H1 (cell line): ENCODE data around the gene CASS4. TPM values are rescaled to one million over a fixed set of nuclear protein-coding genes. Genes with fewer than 3 reads are reported as not detected.

Source experiments
- CTCF ChIA-PET: fragments of 300-600 bp; sonication (Branson Sonifier 250); formaldehyde crosslinking; loops from one replicate; lab custom pipeline; 2021; ENCODE audit not compliant: partially characterized antibody; lab: Charles Lee
- POLR2A ChIA-PET: fragments of 300-600 bp; sonication (Branson Sonifier 250); formaldehyde crosslinking; loops from one replicate; lab custom pipeline; 2021; ENCODE audit warnings: inconsistent platforms; ENCODE audit not compliant: partially characterized antibody; lab: Charles Lee
- DNase-seq, 2 experiments: peaks; one replicate each; pipeline versions ENCODE4 v3.0.0 to v3.0.0-alpha.2; 2010 to 2022; ENCODE audit warnings: low spot score in 2 of 2, low read depth in 1 of 2, mixed read lengths in 1 of 2
- FAIRE-seq: peaks from 2 replicates; lab custom pipeline; 2011; peaks lifted over from hg19 to GRCh38; lab: Jason Lieb, UNC
- H2AFZ ChIP-seq: 2 replicates; pipeline ENCODE4 v1.8.1; 2012; ENCODE audit warnings: low read length, inconsistent platforms
- H2AK5ac ChIP-seq: 2 replicates; pipeline ENCODE4 v1.6.1; 2013; ENCODE audit warnings: low read depth, low read length
- H2BK120ac ChIP-seq: replicated peaks from 2 replicates; pipeline ENCODE3; 2013; ENCODE audit warnings: low read depth, low read length, inconsistent platforms
- H2BK12ac ChIP-seq: 2 replicates; pipeline ENCODE4 v1.6.1; 2013; ENCODE audit warnings: low read depth, low read length
- H2BK15ac ChIP-seq: 2 replicates; pipeline ENCODE4 v1.6.1; 2013; ENCODE audit warnings: low read length
- H2BK20ac ChIP-seq: 2 replicates; pipeline ENCODE4 v1.6.1; 2013; ENCODE audit warnings: low read length
- H2BK5ac ChIP-seq: 2 replicates; pipeline ENCODE4 v1.6.1; 2013; ENCODE audit warnings: low read depth, low read length
- H3K14ac ChIP-seq: 2 replicates; pipeline ENCODE4 v1.6.1; 2013; ENCODE audit warnings: inconsistent platforms; ENCODE audit not compliant: insufficient read length
- H3K18ac ChIP-seq: 2 replicates; pipeline ENCODE4 v1.6.1; 2013; ENCODE audit warnings: low read length; ENCODE audit errors: extremely low read depth
- H3K23ac ChIP-seq: 2 replicates; pipeline ENCODE4 v1.6.1; 2013; ENCODE audit warnings: inconsistent platforms; ENCODE audit not compliant: insufficient read length
- H3K23me2 ChIP-seq: 2 replicates; pipeline ENCODE4 v1.6.1; 2013; ENCODE audit warnings: low read depth, low read length
- H3K27ac ChIP-seq: 2 replicates; pipeline ENCODE4 v1.6.1; 2011; ENCODE audit warnings: low read depth, low read length, inconsistent platforms
- H3K27me3 ChIP-seq, 4 experiments: replicated peaks in 1 of 4; 1 replicate in 1 of 4; 2 replicates in 3 of 4; pipeline versions ENCODE4 v1.6.1 to v1.8.1; 2011 to 2013; ENCODE audit warnings: low read length in 3 of 4, mild to moderate bottlenecking in 3 of 4, inconsistent platforms in 2 of 4, mixed read lengths in 2 of 4, moderate library complexity in 1 of 4; ENCODE audit not compliant: control insufficient read depth in 3 of 4, insufficient read depth in 3 of 4; ENCODE audit errors: extremely low read depth in 1 of 4
- H3K36me3 ChIP-seq, 4 experiments: 2 replicates each; pipeline versions ENCODE4 v1.6.1 to v1.8.1; 2011 to 2013; ENCODE audit warnings: mild to moderate bottlenecking in 4 of 4, low read length in 3 of 4, moderate library complexity in 2 of 4, control low read depth in 1 of 4, inconsistent platforms in 1 of 4; ENCODE audit not compliant: insufficient read depth in 4 of 4, control insufficient read depth in 2 of 4
- H3K4ac ChIP-seq: replicated peaks from 2 replicates; pipeline ENCODE3; 2013; ENCODE audit warnings: low read length, low read depth, mixed read lengths, inconsistent platforms; ENCODE audit not compliant: insufficient read length
- H3K4me1 ChIP-seq, 4 experiments: replicated peaks in 1 of 4; 1 replicate in 1 of 4; 2 replicates in 3 of 4; pipeline versions ENCODE4 v1.6.1 to v1.8.1; 2011 to 2013; ENCODE audit warnings: low read length in 3 of 4, inconsistent platforms in 2 of 4, mixed read lengths in 1 of 4; ENCODE audit not compliant: insufficient read depth in 4 of 4, control insufficient read depth in 3 of 4
- H3K4me2 ChIP-seq, 2 experiments: 2 replicates each; pipeline versions ENCODE4 v1.6.1 to v1.8.1; 2011 to 2013; ENCODE audit warnings: low read depth in 2 of 2, low read length in 2 of 2, control low read depth in 1 of 2, inconsistent platforms in 1 of 2, mild to moderate bottlenecking in 1 of 2; ENCODE audit not compliant: insufficient read depth in 1 of 2
- H3K4me3 ChIP-seq, 4 experiments: fragments of 200-600, 300-600 bp in 1 of 4; sonication (generic), shearing (Covaris generic), sonication (Bioruptor Twin) in 1 of 4; 2 replicates each; pipeline versions ENCODE4 v1.5.1 to v1.8.1; 2011 to 2016; ENCODE audit warnings: low read length in 4 of 4, low read depth in 3 of 4, control low read depth in 2 of 4, inconsistent platforms in 2 of 4, mild to moderate bottlenecking in 2 of 4, mixed read lengths in 1 of 4, moderate library complexity in 1 of 4; ENCODE audit not compliant: insufficient read depth in 2 of 4; ENCODE audit errors: extremely low read depth in 1 of 4
- H3K56ac ChIP-seq: replicated peaks from 2 replicates; pipeline ENCODE3; 2013; ENCODE audit warnings: low read depth, mild to moderate bottlenecking, mixed read lengths, low read length, inconsistent platforms; ENCODE audit not compliant: insufficient read length
- H3K79me1 ChIP-seq: 2 replicates; pipeline ENCODE4 v1.6.1; 2013; ENCODE audit warnings: low read depth, low read length, control low read depth
- H3K79me2 ChIP-seq, 2 experiments: 2 replicates each; pipeline versions ENCODE4 v1.6.1 to v1.8.1; 2012 to 2013; ENCODE audit warnings: low read length in 2 of 2, mild to moderate bottlenecking in 2 of 2, inconsistent platforms in 1 of 2; ENCODE audit not compliant: insufficient read depth in 2 of 2, control insufficient read depth in 1 of 2
- H3K9ac ChIP-seq, 4 experiments: replicated peaks in 1 of 4; 1 replicate in 1 of 4; 2 replicates in 3 of 4; pipeline versions ENCODE4 v1.6.1 to v1.8.1; 2011 to 2013; ENCODE audit warnings: low read depth in 3 of 4, low read length in 3 of 4, control low read depth in 2 of 4, mild to moderate bottlenecking in 2 of 4, moderate library complexity in 2 of 4, inconsistent platforms in 1 of 4; ENCODE audit errors: extremely low read depth in 1 of 4
- H3K9me3 ChIP-seq, 2 experiments: 2 replicates each; pipeline versions ENCODE4 v1.6.1 to v1.8.1; 2012 to 2013; ENCODE audit warnings: mild to moderate bottlenecking in 2 of 2, moderate library complexity in 2 of 2, control low read depth in 1 of 2, inconsistent platforms in 1 of 2, low read depth in 1 of 2, low read length in 1 of 2, mixed read lengths in 1 of 2; ENCODE audit not compliant: insufficient read depth in 2 of 2
- H4K20me1 ChIP-seq, 2 experiments: replicated peaks in 1 of 2; 2 replicates each; pipeline versions ENCODE3 to v1.8.1; 2011 to 2013; ENCODE audit warnings: inconsistent platforms in 2 of 2, low read length in 2 of 2, mild to moderate bottlenecking in 1 of 2; ENCODE audit not compliant: insufficient read depth in 2 of 2, control insufficient read depth in 1 of 2
- H4K5ac ChIP-seq: 2 replicates; pipeline ENCODE4 v1.6.1; 2013; ENCODE audit warnings: low read length, low read depth, mixed read lengths, inconsistent platforms; ENCODE audit not compliant: insufficient read length
- H4K8ac ChIP-seq: 2 replicates; pipeline ENCODE4 v1.8.0; 2013; ENCODE audit warnings: mild to moderate bottlenecking, moderate library complexity, low read length, inconsistent platforms; ENCODE audit not compliant: insufficient read depth; ENCODE audit errors: extremely low read depth
- H4K91ac ChIP-seq: replicated peaks from 2 replicates; pipeline ENCODE3; 2013; ENCODE audit warnings: low read length, mixed read lengths, inconsistent platforms; ENCODE audit not compliant: insufficient read length
- ASH2L ChIP-seq: fragments of 200-600, 300-600 bp; sonication (generic); IDR thresholded peaks from one replicate; pipeline ENCODE4 v1.7.1; 2017; ENCODE audit warnings: low read length
- BCL11A ChIP-seq, 2 experiments: IDR thresholded peaks; one replicate each; pipeline ENCODE4 v1.6.1; 2011; ENCODE audit warnings: low read depth in 2 of 2, low read length in 2 of 2, mild to moderate bottlenecking in 2 of 2
- HDAC6 ChIP-seq: IDR thresholded peaks from one replicate; pipeline ENCODE4 v1.7.1; 2012; ENCODE audit warnings: low read depth, mild to moderate bottlenecking, inconsistent platforms, low read length, moderate library complexity
- KDM5A ChIP-seq: fragments of 200-600 bp; IDR thresholded peaks from 2 replicates; pipeline ENCODE4 v1.7.1; 2012; ENCODE audit warnings: mild to moderate bottlenecking, low read length, inconsistent platforms, mixed read lengths
- POU5F1 ChIP-seq: IDR thresholded peaks from 2 replicates; pipeline ENCODE4 v1.6.1; 2011; ENCODE audit warnings: low read depth, mild to moderate bottlenecking, low read length, moderate library complexity
- RBBP5 ChIP-seq: IDR thresholded peaks from 2 replicates; pipeline ENCODE4 v1.7.1; 2012; ENCODE audit warnings: low read depth, mild to moderate bottlenecking, inconsistent platforms, low read length, moderate library complexity, borderline replicate concordance
- RXRA ChIP-seq: IDR thresholded peaks from 2 replicates; pipeline ENCODE4 v1.6.1; 2011; ENCODE audit warnings: low read depth, mild to moderate bottlenecking, low read length, moderate library complexity; ENCODE audit not compliant: insufficient read depth
- SP2 ChIP-seq: IDR thresholded peaks from 2 replicates; pipeline ENCODE4 v1.6.1; 2012; ENCODE audit warnings: mild to moderate bottlenecking, low read length, inconsistent platforms
- SUZ12 ChIP-seq: fragments of 200-600 bp; sonication (generic); IDR thresholded peaks from 2 replicates; pipeline ENCODE4 v1.6.1; 2012; ENCODE audit warnings: mild to moderate bottlenecking, inconsistent platforms, low read length, moderate library complexity, mixed read lengths
- TAF7 ChIP-seq: optimal IDR thresholded peaks from 2 replicates; pipeline ENCODE3; 2011; ENCODE audit warnings: low read depth, mild to moderate bottlenecking, inconsistent platforms, low read length, moderate library complexity, borderline replicate concordance
- TBP ChIP-seq: IDR thresholded peaks from 2 replicates; pipeline ENCODE4 v1.6.1; 2011; ENCODE audit warnings: low read depth, low read length, improper control_type of control experiment
- TCF12 ChIP-seq: IDR thresholded peaks from 2 replicates; pipeline ENCODE4 v1.6.1; 2011; ENCODE audit warnings: low read depth, mild to moderate bottlenecking, low read length
- TEAD4 ChIP-seq: IDR thresholded peaks from 2 replicates; pipeline ENCODE4 v1.6.1; 2012; ENCODE audit warnings: low read depth, low read length, inconsistent platforms, mixed read lengths
- WGBS, 2 experiments: shearing (Covaris generic) in 1 of 2; methylation state at CpG; one replicate each; pipeline versions ENCODE4 v1.1.6 to v1.1.7; 2013 to 2015; ENCODE audit warnings: low lambda C conversion rate in 2 of 2, mixed read lengths in 2 of 2, inconsistent platforms in 1 of 2, low coverage in 1 of 2, missing lambda C conversion rate in 1 of 2; ENCODE audit not compliant: insufficient replicate concordance in 2 of 2, insufficient coverage in 1 of 2, insufficient read length in 1 of 2; ENCODE audit errors: extremely low coverage in 1 of 2, missing lambda C conversion rate in 1 of 2; 5-methylcytosine and 5-hydroxymethylcytosine counted together
- polyA plus RNA-seq, 7 experiments: library from polyadenylated mRNA; depleted of rRNA in 3 of 7; stranded (reverse) in 5 of 7; unstranded in 2 of 7; fragments of >200 nt in 5 of 7; fragments of 200-250 nt in 2 of 7; gene quantifications; 1 replicate in 5 of 7; 2 replicates in 1 of 7; 4 replicates in 1 of 7; pipeline versions ENCODE4 v1.2.1 to v1.2.3, GENCODE V29; 2011 to 2013; ENCODE audit warnings: missing spikeins in 2 of 7, mixed read lengths in 2 of 7
- total RNA-seq: library from RNA; stranded (reverse); fragmentation: NEBNext Ultra II Directional; extraction: Animal tissue kit (Norgen Biotek cat#: 25700); gene quantifications from 2 replicates; pipeline ENCODE4 v1.2.1, GENCODE V29; 2021
- TF ChIP-seq, protein P1 (sequence below): IDR thresholded peaks from 2 replicates; pipeline ENCODE4 v1.6.1; 2011; ENCODE audit warnings: low read depth, mild to moderate bottlenecking, low read length; ENCODE audit not compliant: insufficient read depth
- TF ChIP-seq, protein P2 (sequence below): IDR thresholded peaks from 2 replicates; pipeline ENCODE4 v1.6.1; 2012; ENCODE audit warnings: inconsistent platforms

The CASS4 gene
- total and polyA plus RNA-seq, 2 of the 8 experiments (the other 6 are each of a cell fraction or from before 2014, with no cell fraction given), result not detected

DNA sequence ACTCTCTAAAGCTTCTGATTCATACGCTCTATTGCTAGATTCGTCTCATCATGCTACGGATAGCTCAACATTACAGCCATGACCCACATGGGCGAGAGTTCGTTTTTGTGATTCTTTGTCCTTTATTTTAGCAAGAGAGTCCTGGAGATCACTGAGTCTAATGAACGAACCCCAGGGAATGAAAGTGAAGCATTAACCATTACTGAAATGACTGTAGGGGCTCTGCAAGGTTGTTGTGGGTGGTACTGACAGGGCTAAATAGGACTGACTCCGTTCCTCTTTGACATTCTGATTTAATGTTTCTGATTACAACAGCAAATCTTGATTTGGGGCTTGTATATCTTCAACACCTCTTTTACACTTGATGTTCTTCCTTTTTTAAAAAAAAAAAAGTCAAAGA lies 42.7 kb downstream of the CASS4 start:
- H4K91ac ChIP-seq, result no peak overlapping the region
- no peaks in the 10 kb centered on the region for H3K79me1 ChIP-seq
- H3K18ac ChIP-seq, result no peak overlapping the region
- H3K4ac ChIP-seq, result no peak overlapping the region
- no peaks in the 10 kb centered on the region; a peak in 2 of 7 replicates for H3K27me3 ChIP-seq
- no peaks in the 10 kb centered on the region for H3K36me3 ChIP-seq
- WGBS, 2 experiments, result 83% methylated on average over 7 of the region's 7 CpGs; no CpG with 5 or more reads in 1 of the 2 experiments
- no peak overlapping the region for H3K23ac ChIP-seq
- CTCF ChIA-PET, result interaction anchor here (0.8 kb wide), 1 partner anchor 111 kb away, joined by 4 read pairs; no protein-coding TSS in a partner anchor
- H2BK20ac ChIP-seq, result no peak overlapping the region
- H3K9me3 ChIP-seq, result no peaks in the 10 kb centered on the region
- H3K4me2 ChIP-seq, result no peak overlapping the region
- H4K20me1 ChIP-seq, result peaks cover 0 to 3% of the 10 kb centered on the region in 2 experiments
- no peak overlapping the region for H3K14ac ChIP-seq
- H3K9ac ChIP-seq, result no peak overlapping the region
- H4K5ac ChIP-seq, result no peak overlapping the region
- H2BK5ac ChIP-seq, result no peak overlapping the region
- no peaks in the 10 kb centered on the region for H3K79me2 ChIP-seq
- FAIRE-seq, result no peak
- H4K8ac ChIP-seq, result no peak overlapping the region
- H2BK120ac ChIP-seq, result no peak overlapping the region
- H3K4me1 ChIP-seq, result no peaks in the 10 kb centered on the region
- H3K27ac ChIP-seq, result no peak overlapping the region
- H2BK12ac ChIP-seq, result no peak overlapping the region
- no peak overlapping the region for H3K56ac ChIP-seq
- H2AFZ ChIP-seq, result no peak overlapping the region
- H3K4me3 ChIP-seq, result no peak overlapping the region
- no peak overlapping the region for H2AK5ac ChIP-seq
- H3K23me2 ChIP-seq, result no peaks in the 10 kb centered on the region
- no peak overlapping the region for H2BK15ac ChIP-seq
- POLR2A ChIA-PET, result no interaction called here
- no peak for DNase-seq
- TF ChIP-seq TAF7 (no peak), RBBP5 (no peak), TBP (no peak), ASH2L (no peak), TEAD4 (no peak), SP2 (no peak), HDAC6 (no peak), RXRA (no peak), SUZ12 (no peak), POU5F1 (no peak), TCF12 (no peak), KDM5A (no peak), BCL11A (IDR thresholded peaks at IDR 0.05; ENCODE audit: low read depth in 2 of 2, low read length in 2 of 2) (no peak)
- TF ChIP-seq, protein P1, sequence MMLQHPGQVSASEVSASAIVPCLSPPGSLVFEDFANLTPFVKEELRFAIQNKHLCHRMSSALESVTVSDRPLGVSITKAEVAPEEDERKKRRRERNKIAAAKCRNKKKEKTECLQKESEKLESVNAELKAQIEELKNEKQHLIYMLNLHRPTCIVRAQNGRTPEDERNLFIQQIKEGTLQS, result no peak
- TF ChIP-seq, protein P2, sequence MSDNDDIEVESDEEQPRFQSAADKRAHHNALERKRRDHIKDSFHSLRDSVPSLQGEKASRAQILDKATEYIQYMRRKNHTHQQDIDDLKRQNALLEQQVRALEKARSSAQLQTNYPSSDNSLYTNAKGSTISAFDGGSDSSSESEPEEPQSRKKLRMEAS, result no peak
